ENCODE data around the gene TRIM47.
"Not testable (repeated sequence)": the region's sequence is repeated elsewhere in the genome, so short reads cannot be mapped to it uniquely, and the experiment has no call there.

TRIM47 gene

DNA sequence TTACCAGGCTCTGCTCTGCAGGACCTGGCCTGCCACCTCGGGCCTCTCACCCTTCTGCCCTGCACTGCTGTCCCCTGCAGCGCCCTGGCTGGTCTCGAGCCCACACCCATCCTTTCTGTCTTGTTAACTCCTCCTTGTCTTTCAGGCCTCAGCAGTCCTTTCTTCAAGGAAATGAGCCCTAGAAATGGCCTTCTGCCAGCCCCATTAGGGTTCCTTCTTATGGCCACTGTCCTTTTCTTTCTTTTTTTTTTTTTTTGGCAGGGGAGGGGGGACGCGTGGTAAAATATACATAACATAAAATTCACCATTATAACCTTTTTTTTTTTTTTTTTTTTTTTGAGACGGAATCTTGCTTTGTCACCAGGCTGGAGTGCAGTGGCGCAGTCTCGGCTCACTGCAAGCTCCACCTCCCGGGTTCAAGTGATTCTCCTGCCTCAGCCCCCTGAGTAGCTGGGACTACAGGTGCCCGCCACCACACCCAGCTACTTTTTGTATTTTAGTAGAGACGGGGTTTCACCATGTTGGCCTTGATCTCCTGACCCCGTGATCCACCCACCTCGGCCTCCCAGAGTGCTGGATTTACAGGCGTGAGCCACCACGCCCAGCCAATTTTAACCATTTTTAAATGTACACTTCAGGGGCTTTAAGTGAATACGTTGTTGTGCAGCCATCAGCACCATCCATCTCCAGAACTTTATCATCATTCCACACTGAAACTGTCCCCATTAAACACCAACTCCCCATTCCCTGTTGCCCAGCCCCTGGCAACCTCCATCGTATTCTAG, 12.8 kb downstream of the TRIM47 start:
- not testable (repeated sequence) for DNase-seq

DNA sequence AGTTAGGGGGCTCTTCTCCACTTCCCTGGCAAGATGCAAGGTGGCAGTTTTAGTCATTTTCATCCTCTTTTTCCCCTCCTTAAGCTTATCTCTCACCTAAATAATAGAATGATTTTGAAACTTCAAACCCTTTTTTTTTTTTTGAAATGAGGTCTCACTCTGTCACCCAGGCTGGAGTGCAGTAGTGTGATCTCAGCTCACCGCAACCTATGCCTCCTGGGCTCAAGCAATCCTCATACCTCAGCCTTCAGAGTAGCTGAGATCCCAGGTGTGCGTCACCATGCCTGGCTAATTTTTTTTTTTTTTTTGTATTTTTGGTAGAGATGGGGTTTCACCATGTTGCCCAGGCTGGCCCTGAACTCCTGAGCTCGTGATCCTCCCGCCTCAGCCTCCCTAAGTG, 13.5 kb downstream of the TRIM47 start:
- DNase-seq = not testable (repeated sequence)

GRCh38 chr17:75864448-75864871, 13.9 kb downstream of the TRIM47 start:
- DNase-seq = peak; percentile 50

GRCh38 chr17:75861927-75862317, 16.5 kb downstream of the TRIM47 start:
- DNase-seq = no peak

GRCh38 chr17:75859358-75859757, 19.0 kb downstream of the TRIM47 start:
- DNase-seq = not testable (repeated sequence)

GRCh38 chr17:75856062-75856756, 22.2 kb downstream of the TRIM47 start:
- no peak for DNase-seq

GRCh38 chr17:75855310-75856061, 22.9 kb downstream of the TRIM47 start, which contains the start of gene WBP2:
WBP2 (minus strand) TSS chr17:75855335; CDS start chr17:75855297, 38 bp downstream.
- DNase-seq = peak; percentile 98

- DNase-seq = no peak
Observed at GRCh38 chr17:75854881-75855309, 23.5 kb downstream of the TRIM47 start.

DNA sequence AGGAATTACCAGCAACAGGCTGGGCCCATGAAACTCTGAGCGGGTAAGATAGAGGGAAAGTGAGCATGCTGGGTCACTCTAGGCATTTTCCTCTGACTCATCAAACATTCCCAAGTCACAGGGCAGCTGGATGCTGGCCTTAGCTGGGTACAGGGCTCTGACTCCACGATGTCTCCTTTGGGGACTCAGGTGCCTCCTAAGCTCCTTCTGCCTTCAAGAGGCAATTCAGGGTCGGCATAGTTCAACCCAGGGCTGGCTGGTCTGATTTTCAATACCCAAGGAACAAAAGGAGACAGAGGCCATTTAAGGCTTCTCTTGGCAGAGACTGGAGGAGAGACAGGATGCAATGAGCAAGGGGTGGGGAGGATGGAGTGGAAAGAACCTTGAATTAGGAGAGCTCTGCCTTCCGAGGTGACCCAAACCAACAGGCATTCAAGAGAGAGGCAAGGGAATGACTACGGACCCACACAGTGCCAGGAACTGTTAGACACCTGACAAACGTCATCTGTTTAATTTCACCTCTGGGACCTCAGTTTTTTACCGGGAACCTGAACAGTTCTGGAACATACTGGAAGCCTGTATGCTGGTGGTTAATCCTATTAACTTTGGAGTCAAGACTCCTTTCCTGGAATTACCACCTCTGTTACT, 24.2 kb downstream of the TRIM47 start:
- DNase-seq = no peak

DNA sequence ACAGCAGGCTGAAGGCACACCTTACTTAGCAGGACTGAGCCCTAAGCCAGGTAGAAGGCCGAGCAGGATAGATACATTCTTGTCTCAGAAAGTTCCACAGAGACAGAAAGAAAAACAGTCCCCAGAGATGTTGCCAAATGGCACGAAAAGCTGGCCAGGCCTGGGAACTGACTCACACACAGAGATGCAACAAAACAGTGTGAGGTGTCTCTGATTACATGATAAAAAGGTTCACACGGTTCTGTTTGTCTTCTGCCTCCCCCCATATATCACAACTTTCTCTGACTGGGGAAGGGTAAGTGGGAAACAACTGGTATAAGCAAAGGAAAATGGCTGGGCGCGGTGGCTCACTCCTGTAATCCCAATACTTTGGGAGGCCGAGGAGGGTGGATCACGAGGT, 24.9 kb downstream of the TRIM47 start:
- DNase-seq = no peak

- DNase-seq = not testable (repeated sequence)
Observed at GRCh38 chr17:75851693-75851991, 26.7 kb downstream of the TRIM47 start.

DNA sequence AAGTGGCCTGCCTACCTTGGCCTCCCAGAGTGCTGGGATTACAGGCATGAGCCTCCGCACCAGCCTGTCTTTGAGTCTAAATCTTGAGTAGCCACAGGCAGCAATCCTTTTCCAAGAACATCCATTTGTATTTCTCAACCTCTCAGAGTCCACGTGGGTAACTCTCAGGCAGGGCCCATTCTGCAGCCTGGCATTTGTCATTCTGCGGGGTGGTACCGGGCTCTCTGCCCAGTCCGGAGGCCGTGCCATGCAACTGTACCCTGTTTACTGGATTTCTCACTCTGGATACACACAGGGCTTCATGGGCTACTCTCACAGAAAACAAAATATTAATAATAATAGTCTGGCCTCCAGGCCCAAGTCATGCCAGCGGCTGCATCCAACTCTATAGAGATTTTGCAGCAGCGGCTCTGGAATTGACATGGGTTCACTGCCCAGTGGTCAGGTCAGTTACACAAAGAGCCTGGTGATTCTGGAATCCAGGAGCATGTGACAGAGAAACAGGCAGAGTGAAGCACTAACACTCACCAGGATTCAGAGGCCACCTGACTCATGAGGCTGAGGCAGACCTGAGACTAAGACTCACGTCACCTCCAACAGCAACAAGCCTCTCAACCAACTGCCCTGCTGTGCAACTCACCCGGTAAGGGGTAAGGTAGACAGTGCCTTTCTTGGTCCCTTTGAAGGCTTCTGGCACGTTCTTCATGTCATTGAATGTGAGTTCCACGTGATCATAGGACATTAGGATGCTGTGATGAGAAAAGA, 27.3 kb downstream of the TRIM47 start:
- no peak for DNase-seq

DNA sequence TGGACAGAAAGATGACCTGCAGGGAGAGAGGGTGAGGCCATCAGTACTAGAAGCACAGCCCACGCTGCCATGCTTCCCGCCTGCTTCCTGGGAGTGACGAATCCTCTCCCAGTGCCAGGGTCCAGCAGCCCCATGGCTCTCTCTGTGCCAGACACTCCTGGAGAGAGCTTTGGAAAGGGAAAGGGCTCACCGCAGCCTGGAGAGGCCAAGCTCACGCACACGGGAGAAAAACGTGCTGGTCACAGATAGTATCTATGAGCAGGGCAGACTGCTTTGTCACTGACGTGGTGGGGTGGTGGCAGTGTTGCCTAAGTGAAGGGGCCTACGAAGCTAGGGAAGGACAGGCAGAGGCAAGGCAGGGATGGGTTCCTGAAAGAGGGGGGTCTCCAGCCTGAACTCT, 28.7 kb downstream of the TRIM47 start:
- no peak for DNase-seq

GRCh38 chr17:75849279-75849646, 29.1 kb downstream of the TRIM47 start:
- DNase-seq = no peak

DNA sequence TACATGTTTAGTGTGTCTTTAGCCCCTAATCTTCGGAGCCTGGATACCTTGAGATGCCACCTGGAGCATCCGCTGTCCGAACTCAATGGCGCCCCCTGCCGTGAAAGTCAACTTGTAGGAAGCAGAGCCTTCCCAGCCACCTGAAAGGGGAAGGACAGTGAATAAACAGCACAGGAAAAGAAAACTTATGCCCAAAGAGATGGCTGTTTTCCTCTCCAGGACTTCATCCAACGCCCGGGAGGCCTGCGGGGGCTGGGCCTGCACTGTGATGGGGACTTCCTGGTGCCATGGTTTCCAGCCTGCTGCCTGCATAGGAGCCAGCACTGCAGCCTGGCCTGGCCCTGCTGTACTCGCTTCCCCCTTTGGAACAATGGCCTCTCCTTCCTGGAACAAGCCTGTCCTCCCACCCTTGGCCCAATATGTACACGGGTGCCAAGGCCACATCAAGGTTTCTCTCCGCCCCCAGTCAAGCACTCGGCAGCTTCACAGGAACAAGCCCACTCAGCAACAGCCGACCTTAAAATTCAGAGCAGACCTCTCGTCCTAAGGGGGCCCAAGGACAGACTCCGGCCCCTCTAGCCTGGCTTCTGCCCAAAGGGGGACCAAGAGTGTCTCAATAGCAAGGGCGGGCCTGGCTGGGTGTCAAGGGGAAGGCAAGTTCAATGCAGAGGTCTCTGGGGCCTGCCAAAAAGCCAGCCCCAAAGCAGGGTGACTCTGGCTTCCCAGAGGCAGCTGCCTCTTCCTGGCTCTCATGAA, 29.7 kb downstream of the TRIM47 start:
- DNase-seq = peak; percentile 92

DNA sequence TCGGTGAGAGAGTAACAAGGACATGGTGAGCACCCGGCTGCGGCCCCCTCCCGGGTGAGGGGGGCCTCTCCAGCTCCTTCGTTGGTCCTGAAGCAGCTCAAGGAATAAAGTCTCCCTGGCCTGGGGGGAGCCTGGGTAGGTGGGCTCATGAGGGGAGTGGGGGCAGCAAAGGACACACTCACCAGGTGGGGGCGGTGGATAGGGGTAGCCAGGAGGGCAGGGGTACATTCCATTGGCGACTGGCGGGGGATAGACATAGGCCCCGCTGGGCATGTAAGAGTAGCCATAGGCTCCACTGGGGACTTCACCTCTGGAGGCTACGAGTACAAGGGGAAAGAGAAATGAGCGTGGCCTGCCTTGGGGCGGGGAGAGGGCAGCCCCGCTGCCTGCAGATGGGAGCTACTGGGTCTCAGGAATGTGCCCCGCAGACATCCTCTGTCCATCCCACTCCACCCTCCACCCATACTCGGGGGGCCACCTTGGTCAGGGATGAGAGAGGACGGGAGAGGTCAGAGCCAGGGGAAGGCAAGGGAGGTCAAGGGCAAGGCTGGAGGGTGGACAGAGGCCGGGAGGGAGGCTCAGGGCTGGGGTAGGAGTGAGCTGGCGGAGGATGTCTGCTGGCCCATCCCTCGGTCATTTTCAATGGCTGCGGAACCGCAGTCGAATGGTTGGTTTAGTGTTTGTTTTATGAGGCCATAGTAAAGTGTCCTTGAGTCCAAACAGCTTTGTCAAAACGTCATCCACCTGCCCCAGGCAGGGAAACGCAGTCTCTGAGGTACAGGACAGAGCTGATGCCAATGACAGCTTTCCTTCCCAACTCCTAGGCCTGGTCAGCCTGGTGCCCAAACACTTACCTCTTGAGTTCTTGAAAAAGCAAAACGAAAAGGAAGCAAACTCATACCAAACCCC, 30.5 kb downstream of the TRIM47 start:
- DNase-seq = no peak

DNA sequence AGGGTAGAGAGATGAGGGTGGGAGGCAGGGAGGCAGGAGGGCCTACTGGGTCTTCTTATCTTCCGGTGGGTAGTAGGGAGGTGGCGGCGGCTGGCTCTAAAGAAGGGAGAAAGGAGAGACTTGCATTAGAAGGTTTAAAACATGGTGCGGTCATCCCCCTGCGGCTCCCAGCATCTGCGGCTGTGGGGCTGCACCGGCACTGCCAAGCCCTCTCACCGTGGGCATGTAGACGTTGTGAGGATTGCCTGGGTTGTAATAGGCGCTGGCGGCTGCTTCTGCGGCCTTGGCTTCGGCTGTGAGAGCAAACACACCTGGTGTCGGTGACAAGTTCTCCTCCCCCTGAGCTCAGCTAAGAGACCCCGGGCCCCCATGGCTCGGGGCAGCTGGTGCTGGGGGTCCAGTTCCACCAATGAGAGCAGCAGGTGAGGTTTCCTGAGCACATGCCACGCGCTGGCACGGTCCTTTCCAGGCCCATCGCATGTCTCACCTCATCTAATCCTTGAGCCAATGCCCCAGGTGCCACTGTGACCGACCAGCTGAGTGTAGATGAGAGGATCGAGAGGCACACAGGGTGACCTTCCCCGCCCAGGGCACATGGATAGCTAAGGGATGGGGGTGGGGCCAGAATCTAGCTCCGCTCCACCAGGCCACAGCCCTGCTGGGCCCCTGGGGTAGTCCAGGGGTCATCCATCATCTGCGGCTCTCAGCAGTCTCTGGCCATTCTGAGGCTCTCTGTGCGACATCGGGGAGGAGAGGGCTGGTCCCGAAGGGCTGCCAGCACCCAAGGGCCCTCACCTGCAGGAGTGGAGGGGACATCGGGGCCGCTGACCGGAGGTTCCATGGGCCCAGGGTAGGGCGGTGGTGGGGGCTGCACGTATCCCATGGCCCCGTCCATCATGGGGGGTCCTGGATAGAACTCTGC, 31.4 kb downstream of the TRIM47 start:
- DNase-seq = no peak

GRCh38 chr17:75845933-75846691, 32.3 kb downstream of the TRIM47 start:
- DNase-seq = no peak
